ENCODE data around the gene ZNF705A.

GRCh38 chr12:8108808-8109398 lies 47.9 kb upstream of the ZNF705A start:
- TF ChIP-seq CTCF (IDR thresholded peaks at IDR 0.05; ENCODE audit: insufficient read depth, low read depth, low read length): peak; percentile 100
- TF ChIP-seq EZH2 (IDR thresholded peaks at IDR 0.05; ENCODE audit: insufficient read depth, low read length): no peak

Data from astrocyte (in vitro differentiated cells and primary cell).